Large intestine (tissue), 3 donors: ENCODE measurements around the gene KANSL3. TPM values are rescaled to one million over a fixed set of nuclear protein-coding genes. Genes with fewer than 3 reads are reported as not detected.
A peak's percentile ranks its signal among the peaks of the same experiment; 100 is the strongest.

Experiments
- DNase-seq, 2 donors: peaks; one replicate each; pipeline versions ENCODE4 v3.0.0 to v3.0.0-alpha.2; 2013
- H3K27ac ChIP-seq: one replicate; pipeline ENCODE4 v1.5.1; 2013; ENCODE audit warnings: low read length
- H3K27me3 ChIP-seq: 2 replicates; pipeline ENCODE4 v1.6.1; 2013; ENCODE audit warnings: low read length; ENCODE audit not compliant: control insufficient read depth, insufficient read depth
- H3K36me3 ChIP-seq: 2 replicates; pipeline ENCODE4 v1.6.1; 2013; ENCODE audit warnings: low read length; ENCODE audit not compliant: control insufficient read depth, insufficient read depth
- H3K4me1 ChIP-seq: one replicate; pipeline ENCODE4 v1.6.1; 2013; ENCODE audit warnings: low read length; ENCODE audit not compliant: control insufficient read depth, insufficient read depth
- H3K4me3 ChIP-seq: one replicate; pipeline ENCODE4 v1.5.1; 2013; ENCODE audit warnings: low read length
- H3K9me3 ChIP-seq: one replicate; pipeline ENCODE4 v1.6.1; 2013; ENCODE audit warnings: mild to moderate bottlenecking, low read depth, low read length, moderate library complexity; ENCODE audit not compliant: control insufficient read depth
- WGBS: methylation state at CpG from one replicate; pipeline ENCODE4 v1.1.5; 2013; ENCODE audit warnings: low lambda C conversion rate; ENCODE audit not compliant: insufficient coverage; 5-methylcytosine and 5-hydroxymethylcytosine counted together
- polyA plus RNA-seq: library from polyadenylated mRNA; unstranded; fragments of 120-200 nt; gene quantifications from one replicate; pipeline ENCODE4 v1.2.1, GENCODE V29; 2013

Gene KANSL3
- polyA plus RNA-seq, 1 donor, result 41.6 TPM

DNA sequence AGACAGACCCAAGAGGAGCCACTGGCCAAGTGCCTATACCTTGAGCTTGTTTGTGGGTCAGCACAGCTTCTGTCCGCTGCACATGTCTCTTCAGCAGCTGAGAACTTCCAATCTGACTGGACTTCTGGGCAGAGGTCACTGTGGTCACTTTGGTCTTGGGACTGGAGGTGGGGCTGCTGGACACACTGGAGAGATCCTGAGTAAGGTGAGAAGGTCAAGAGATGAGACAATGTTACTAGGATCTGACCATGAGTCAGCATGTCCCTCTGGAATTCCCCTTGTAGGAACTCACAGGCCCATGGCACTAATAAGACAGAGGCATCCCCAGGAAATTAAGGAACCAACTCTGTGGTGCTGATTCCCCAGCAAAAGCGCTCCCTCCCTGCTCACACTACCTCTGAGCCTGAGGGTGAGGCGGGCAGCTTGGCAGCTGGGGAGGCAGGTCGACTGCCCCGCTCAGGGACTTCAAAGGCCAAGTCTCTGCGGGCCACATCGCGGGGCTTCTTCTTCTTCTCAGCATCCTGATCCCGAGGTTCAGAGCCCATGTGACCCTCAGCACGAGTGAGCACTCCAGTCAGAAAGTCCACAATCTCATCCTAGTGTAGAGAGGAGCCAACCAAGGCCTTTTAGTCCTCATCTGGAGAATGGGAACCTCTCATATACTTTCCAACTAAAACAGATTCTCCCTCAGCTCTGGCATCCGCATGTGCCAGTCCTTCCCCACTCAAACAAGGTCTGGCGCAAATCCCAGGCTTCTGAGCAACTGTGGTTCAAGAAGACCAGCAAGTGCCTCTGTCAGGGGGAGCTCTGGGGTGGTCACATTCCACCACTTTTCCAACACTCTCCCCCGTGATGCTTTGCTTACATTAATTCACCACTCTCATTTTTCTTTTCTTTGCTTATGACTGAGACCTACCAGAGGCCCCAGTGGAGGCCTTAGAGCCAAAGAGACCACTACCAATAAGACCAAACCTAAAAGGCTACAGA is 29.4 kb downstream of the KANSL3 start:
- H3K27ac ChIP-seq, result no peak overlapping the region
- WGBS, result 86% methylated on average over 1 of the region's 13 CpGs

DNA sequence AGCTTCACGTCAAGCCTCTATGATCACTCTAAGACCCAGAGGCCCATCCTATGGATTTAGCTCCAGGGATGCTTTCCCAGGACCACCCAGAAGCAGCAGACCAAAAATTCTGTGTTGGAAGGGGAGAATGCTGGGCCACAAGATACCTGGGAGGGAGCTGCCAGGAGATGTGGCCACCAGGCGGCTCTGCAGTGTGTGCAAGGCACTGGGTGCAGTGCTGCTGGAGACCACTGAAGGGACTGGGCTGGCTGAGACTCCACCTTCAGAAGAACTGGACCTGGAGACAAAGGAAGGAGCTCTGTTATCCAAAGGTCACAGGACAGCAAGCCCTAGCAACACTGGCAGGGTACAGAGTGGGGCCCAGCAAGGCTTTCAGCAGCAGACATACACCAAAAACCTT is 34.0 kb downstream of the KANSL3 start:
- no peak overlapping the region for H3K4me3 ChIP-seq
- peaks cover 7% of the 10 kb centered on the region for H3K4me1 ChIP-seq
- WGBS, result 80% methylated on average over 1 of the region's 2 CpGs
- no peak for DNase-seq
- H3K27ac ChIP-seq, result no peak overlapping the region
- H3K36me3 ChIP-seq, result peaks cover 90% of the 10 kb centered on the region
- H3K9me3 ChIP-seq, result no peaks in the 10 kb centered on the region
- H3K27me3 ChIP-seq, result no peaks in the 10 kb centered on the region

More for the DNA sequence above, 29.4 kb downstream of the KANSL3 start:
- Histone ChIP-seq H3K4me1 (no peaks in the 10 kb centered on the region), H3K36me3 (peaks cover 97% of the 10 kb centered on the region), H3K27me3 (no peaks in the 10 kb centered on the region), H3K9me3 (no peaks in the 10 kb centered on the region), H3K4me3 (no peak overlapping the region)
- no peak for DNase-seq

DNA sequence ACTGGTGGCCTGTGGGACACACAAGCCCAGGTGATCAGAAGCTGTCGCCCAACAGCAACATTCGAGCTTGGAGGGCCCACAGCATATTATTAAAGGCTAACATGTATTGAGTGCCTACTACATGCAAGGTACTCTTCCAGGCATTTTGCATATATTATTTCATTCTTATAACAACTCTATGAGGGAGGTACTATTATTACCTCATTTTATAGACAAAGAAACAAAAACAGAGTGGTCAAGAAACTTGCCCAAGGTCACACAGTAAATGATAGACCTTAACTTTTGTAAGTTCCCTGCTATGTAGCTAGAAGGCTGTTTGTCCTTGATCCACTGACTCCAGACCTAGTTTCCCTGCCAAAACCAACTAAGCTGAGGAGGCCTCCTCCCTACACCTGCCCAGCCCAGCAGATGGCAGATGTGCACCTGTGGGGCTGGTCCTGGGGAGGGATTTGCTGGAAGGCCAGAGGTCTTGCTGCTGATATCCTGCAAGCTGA is 35.7 kb downstream of the KANSL3 start:
- no CpG with 5 or more reads among the region's 2 CpGs for WGBS
- peaks cover 7% of the 10 kb centered on the region for H3K4me1 ChIP-seq
- DNase-seq, result peak; percentile 17 to 47
- H3K4me3 ChIP-seq, result no peak overlapping the region
- H3K27ac ChIP-seq, result peak overlapping the region; percentile 44
- peaks cover 83% of the 10 kb centered on the region for H3K36me3 ChIP-seq
- no peaks in the 10 kb centered on the region for H3K9me3 ChIP-seq
- H3K27me3 ChIP-seq, result no peaks in the 10 kb centered on the region

DNA sequence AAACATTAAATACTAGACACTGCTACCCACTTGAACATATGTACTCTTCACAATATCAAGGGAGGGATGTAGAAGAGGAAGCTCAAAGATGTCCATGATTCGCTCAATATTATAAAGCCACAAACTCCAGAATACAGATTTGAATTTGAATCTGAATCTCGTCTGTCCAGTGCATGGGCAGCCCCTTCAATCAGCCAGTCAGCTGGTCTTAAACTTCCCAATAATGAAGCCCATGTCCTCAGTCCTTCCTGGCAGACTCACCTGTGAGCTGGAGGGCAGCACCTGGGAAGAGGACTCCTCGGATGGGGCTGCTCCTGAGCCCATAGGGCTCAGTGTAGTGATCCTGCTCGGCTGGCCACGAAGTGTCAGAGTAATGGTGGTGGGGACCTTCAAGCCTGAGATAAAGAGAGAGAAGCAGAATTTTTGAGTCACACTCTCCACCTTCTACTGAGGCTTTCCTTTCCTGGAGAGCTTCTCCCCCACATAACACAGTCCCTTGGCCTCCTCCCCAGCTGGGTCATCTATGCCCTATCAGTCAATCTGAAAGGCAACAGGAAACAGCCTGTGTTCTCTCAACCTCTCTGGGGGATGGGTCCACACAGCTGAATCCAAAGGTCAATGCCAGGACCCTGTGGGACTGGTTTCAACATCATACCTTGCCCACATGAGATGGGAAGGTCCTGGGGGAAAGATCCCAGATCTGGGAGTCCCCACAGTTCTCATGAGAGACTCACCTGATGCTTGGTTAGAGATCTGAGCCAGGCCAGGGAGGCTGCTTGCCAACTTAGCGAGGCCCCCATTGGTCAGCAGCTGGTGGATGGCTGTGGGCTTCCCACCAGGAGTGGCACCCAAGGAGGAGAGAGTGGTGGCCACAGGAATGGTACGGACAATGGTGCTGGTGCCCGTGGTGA is 36.5 kb downstream of the KANSL3 start:
- Histone ChIP-seq H3K9me3 (no peaks in the 10 kb centered on the region), H3K4me3 (no peak overlapping the region), H3K27ac (peak overlapping the region; percentile 44), H3K36me3 (peaks cover 81% of the 10 kb centered on the region), H3K4me1 (peaks cover 7% of the 10 kb centered on the region), H3K27me3 (no peaks in the 10 kb centered on the region)
- DNase-seq, result peak; percentile 64 to 81
- no CpG with 5 or more reads among the region's 8 CpGs for WGBS

DNA sequence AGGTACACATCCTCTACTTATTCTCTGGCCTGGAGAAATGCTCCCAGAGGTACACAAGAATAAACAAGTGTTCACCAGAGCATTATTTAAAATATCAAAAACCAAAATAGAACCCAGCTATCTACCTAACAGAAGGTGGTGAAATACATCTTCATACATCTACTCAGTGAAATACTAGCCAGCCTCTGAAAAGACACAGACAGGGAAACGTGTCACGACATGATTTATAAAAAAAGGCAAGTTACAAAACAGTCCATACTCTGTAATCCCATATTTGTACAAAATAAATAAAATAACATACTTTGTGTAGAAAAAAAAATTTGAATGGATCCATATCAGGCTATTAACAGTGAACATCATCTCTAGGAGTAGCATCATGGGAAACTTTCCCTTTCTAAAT is 38.2 kb downstream of the KANSL3 start:
- WGBS, result 92% methylated on average over 2 of the region's 2 CpGs
- H3K27me3 ChIP-seq, result no peaks in the 10 kb centered on the region
- no peak for DNase-seq
- H3K4me3 ChIP-seq, result no peak overlapping the region
- peaks cover 80% of the 10 kb centered on the region for H3K36me3 ChIP-seq
- no peaks in the 10 kb centered on the region for H3K9me3 ChIP-seq
- H3K4me1 ChIP-seq, result peaks cover 7% of the 10 kb centered on the region
- no peak overlapping the region for H3K27ac ChIP-seq

DNA sequence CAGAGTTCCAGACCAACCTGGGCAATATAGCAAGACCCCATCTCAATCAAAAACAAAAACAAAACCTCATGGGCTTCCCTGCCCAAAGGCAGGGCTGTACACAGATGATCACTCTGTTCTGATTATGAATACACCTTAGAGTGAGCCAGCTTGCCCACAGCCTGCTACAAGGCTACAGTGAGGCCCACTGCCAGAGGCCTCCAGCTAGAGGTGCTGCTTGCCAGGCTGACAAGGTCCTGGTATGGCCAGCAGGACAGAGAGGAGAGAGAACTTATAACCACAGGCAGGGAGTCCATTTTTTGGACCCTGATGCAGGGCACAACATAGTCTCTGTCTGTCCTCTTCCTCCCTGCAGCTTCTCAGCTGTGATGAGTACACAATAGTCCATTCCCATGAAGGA is 41.5 kb downstream of the KANSL3 start:
- Histone ChIP-seq H3K27me3 (no peaks in the 10 kb centered on the region), H3K4me3 (no peak overlapping the region), H3K36me3 (peaks cover 81% of the 10 kb centered on the region), H3K4me1 (peaks cover 2% of the 10 kb centered on the region), H3K27ac (no peak overlapping the region), H3K9me3 (no peaks in the 10 kb centered on the region)
- no peak for DNase-seq

DNA sequence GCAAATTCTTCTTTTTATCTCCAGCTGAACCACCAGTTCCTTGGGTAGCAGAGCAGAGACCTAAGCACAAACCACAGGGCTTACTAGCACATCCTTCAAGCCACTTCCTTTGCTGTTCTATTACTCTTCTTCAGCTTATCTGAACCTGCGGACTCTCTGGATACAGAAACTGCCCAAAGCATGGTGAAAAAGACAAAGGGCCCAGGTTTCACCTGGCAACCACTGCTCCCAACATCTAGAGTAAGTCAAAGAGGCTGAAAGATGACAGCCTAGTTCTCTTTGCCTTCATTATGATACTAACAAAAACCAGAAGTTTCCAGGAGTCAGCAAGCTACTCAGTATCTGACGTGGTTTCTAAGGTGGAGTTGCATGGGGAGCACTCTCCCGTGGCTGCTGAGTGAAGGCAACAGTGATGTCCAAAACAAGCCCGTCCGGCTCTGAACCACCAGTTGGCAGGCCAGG is 43.4 kb downstream of the KANSL3 start:
- Histone ChIP-seq H3K4me3 (no peak overlapping the region), H3K4me1 (no peaks in the 10 kb centered on the region), H3K27ac (no peak overlapping the region), H3K27me3 (no peaks in the 10 kb centered on the region), H3K9me3 (no peaks in the 10 kb centered on the region), H3K36me3 (peaks cover 66% of the 10 kb centered on the region)
- WGBS, result no CpG with 5 or more reads among the region's 5 CpGs
- no peak for DNase-seq

DNA sequence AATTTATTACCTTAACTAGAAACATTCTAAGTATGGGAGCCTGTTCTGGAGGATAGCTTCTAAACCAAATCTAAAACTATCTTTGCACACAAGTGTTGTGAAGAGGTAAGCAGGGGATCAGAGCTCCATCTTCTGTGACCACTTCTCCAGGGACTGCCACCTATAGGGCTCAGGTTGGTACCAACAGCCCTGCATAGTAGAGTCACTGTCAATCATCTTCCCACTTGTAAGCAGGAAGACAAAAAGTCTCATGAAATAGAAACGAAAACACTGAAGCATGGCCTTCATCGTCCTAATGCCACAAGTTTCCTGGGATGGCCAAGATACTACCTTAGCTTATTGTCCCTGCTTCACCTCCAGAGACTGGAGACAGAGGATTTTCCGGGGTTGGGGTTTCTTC is 43.8 kb downstream of the KANSL3 start:
- H3K9me3 ChIP-seq, result no peaks in the 10 kb centered on the region
- peaks cover 65% of the 10 kb centered on the region for H3K36me3 ChIP-seq
- no peaks in the 10 kb centered on the region for H3K4me1 ChIP-seq
- no peak overlapping the region for H3K4me3 ChIP-seq
- no CpG with 5 or more reads among the region's 3 CpGs for WGBS
- no peak for DNase-seq
- no peak overlapping the region for H3K27ac ChIP-seq
- no peaks in the 10 kb centered on the region for H3K27me3 ChIP-seq

DNA sequence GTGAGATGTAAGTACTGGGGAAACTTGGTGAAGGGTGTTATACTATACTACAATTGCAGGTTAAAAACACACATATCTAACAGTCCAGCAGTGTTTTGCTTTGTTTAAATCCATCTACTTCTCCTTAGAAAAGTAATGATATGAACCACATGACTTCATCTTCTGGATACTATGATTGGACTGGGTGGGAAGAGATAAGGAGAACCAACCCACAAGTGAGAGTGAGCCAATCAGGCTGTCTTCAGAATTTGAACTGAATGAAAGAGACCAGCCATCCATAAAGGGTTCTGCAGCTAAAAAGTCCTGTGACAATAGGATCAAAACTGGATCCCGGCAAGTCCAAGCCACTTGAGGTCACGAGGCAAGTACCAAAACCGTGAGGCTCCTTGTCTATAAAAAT is 46.6 kb downstream of the KANSL3 start:
- Histone ChIP-seq H3K4me3 (no peak overlapping the region), H3K36me3 (peaks cover 48% of the 10 kb centered on the region), H3K4me1 (no peaks in the 10 kb centered on the region), H3K27ac (no peak overlapping the region), H3K9me3 (no peaks in the 10 kb centered on the region), H3K27me3 (no peaks in the 10 kb centered on the region)
- no peak for DNase-seq
- WGBS, result no CpG with 5 or more reads among the region's 3 CpGs

DNA sequence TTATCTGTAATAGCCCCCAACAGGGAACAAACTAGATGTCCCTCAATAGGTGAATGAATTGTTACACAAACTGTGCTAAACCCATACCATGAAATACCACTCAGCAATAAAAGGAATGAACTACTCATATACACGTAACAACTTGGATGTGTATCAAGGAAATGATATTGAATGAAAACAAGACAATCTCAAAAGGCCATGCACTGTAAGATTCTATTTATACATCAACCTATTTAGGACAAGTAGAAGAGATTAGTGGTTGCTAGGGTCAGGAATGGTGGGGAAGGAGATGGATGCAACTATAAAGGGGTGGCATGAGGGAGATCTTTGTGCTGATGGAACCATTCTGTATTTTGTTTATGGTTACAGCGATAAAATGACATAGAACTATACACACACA is 47.1 kb downstream of the KANSL3 start:
- no CpG with 5 or more reads among the region's 2 CpGs for WGBS
- peaks cover 44% of the 10 kb centered on the region for H3K36me3 ChIP-seq
- H3K4me1 ChIP-seq, result no peaks in the 10 kb centered on the region
- no peak for DNase-seq
- no peak overlapping the region for H3K4me3 ChIP-seq
- no peaks in the 10 kb centered on the region for H3K9me3 ChIP-seq
- H3K27me3 ChIP-seq, result no peaks in the 10 kb centered on the region
- no peak overlapping the region for H3K27ac ChIP-seq
